Neural progenitor cell (in vitro differentiated cells): ENCODE data around the gene NF1. TPM values are rescaled to one million over a fixed set of nuclear protein-coding genes. Genes with fewer than 3 reads are reported as not detected.

Experiments
- DNase-seq: peaks from one replicate; pipeline ENCODE4 v3.0.0-alpha.2; 2016; ENCODE audit warnings: low spot score
- H2AFZ ChIP-seq: fragments of 200-600 bp; sonication (generic); replicated peaks from 2 replicates; pipeline ENCODE4 v1.6.1; 2016; ENCODE audit warnings: antibody characterized with exemption
- H3F3A ChIP-seq: fragments of 200-600 bp; sonication (generic); 2 replicates; pipeline ENCODE4 v1.6.1; 2016; ENCODE audit warnings: antibody characterized with exemption, low read depth
- H3K27ac ChIP-seq: fragments of 200-600 bp; sonication (generic); 2 replicates; pipeline ENCODE4 v1.5.1; 2016; ENCODE audit warnings: mild to moderate bottlenecking
- H3K27me3 ChIP-seq: fragments of 200-600 bp; sonication (generic); 2 replicates; pipeline ENCODE4 v1.6.1; 2016; ENCODE audit warnings: mild to moderate bottlenecking, moderate library complexity
- H3K36me3 ChIP-seq: fragments of 200-600 bp; sonication (generic); 2 replicates; pipeline ENCODE4 v1.5.1; 2016
- H3K4me1 ChIP-seq: fragments of 200-600 bp; sonication (generic); 2 replicates; pipeline ENCODE4 v1.6.1; 2016; ENCODE audit warnings: mixed run types
- H3K4me2 ChIP-seq: fragments of 200-600 bp; sonication (generic); 2 replicates; pipeline ENCODE4 v1.6.1; 2016
- H3K4me3 ChIP-seq: fragments of 200-600 bp; sonication (generic); 2 replicates; pipeline ENCODE4 v1.5.1; 2016
- H3K79me2 ChIP-seq: fragments of 200-600 bp; sonication (generic); 2 replicates; pipeline ENCODE4 v1.6.1; 2016; ENCODE audit warnings: low read depth
- H3K9ac ChIP-seq: fragments of 200-600 bp; sonication (generic); 2 replicates; pipeline ENCODE4 v1.6.1; 2016
- H3K9me3 ChIP-seq: fragments of 200-600 bp; sonication (generic); 2 replicates; pipeline ENCODE4 v1.5.1; 2016; ENCODE audit warnings: low read depth
- H4K20me1 ChIP-seq: fragments of 200-600 bp; sonication (generic); 2 replicates; pipeline ENCODE4 v1.6.1; 2016; ENCODE audit warnings: low read depth
- H3K27ac Mint-ChIP-seq: 3 replicates; pipeline ENCODE4 v1.8.0; 2021; ENCODE audit warnings: mixed read lengths
- H3K27me3 Mint-ChIP-seq: 2 replicates; pipeline ENCODE4 v1.8.0; 2022; ENCODE audit warnings: low read depth, mild to moderate bottlenecking, inconsistent platforms, moderate library complexity, mixed read lengths; ENCODE audit not compliant: insufficient read depth
- H3K36me3 Mint-ChIP-seq: 3 replicates; pipeline ENCODE4 v1.8.0; 2021; ENCODE audit warnings: mixed read lengths
- H3K4me1 Mint-ChIP-seq: 3 replicates; pipeline ENCODE4 v1.8.0; 2021; ENCODE audit warnings: mixed read lengths
- H3K4me3 Mint-ChIP-seq: 3 replicates; pipeline ENCODE4 v1.8.0; 2021; ENCODE audit warnings: mild to moderate bottlenecking, moderate library complexity, mixed read lengths
- H3K9me3 Mint-ChIP-seq: 3 replicates; pipeline ENCODE4 v1.8.0; 2020; ENCODE audit warnings: mixed read lengths
- EZH2 ChIP-seq: fragments of 200-600 bp; sonication (generic); IDR thresholded peaks from 2 replicates; pipeline ENCODE4 v1.6.1; 2017; ENCODE audit warnings: antibody characterized with exemption, mild to moderate bottlenecking, moderate library complexity
- EZH2phosphoT487 ChIP-seq: fragments of 200-600 bp; sonication (generic); IDR thresholded peaks from 2 replicates; pipeline ENCODE4 v1.6.1; 2017; ENCODE audit warnings: antibody characterized with exemption
- total RNA-seq: library from RNA; depleted of rRNA; stranded (reverse); fragments of >200 nt; gene quantifications from 2 replicates; pipeline ENCODE4 v1.2.3, GENCODE V29; 2015; ENCODE audit warnings: low replicate concordance
- TF ChIP-seq, protein P1 (sequence below): fragments of 200-600 bp; sonication (generic); IDR thresholded peaks from 2 replicates; pipeline ENCODE4 v1.5.1; 2017; ENCODE audit warnings: antibody characterized with exemption, mild to moderate bottlenecking

NF1 gene
- total RNA-seq, 1 donor from 2014 or later: 54.8 TPM

DNA sequence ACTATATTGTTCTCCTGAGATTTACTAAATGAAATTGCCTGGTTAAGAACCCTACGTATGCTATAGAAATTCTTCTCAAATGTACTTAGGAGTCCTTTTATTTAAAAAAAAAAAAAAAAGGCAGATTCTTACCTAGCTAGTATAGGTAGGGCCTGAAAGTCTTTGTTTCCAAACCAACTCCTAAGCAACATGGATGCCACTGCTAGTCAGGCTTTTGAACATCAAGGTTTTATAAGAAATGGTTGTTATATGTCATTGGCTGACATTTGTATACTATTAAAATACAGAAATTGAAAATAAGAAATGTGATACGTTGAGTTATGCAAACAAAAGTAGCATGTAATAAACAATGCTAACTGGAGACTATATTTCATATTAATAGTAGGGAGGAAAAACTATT, 225.5 kb downstream of the NF1 start:
- H3K27me3 Mint-ChIP-seq: no peaks in the 10 kb centered on the region
- Histone ChIP-seq H3K36me3 (no peaks in the 10 kb centered on the region), H3K4me3 (no peak overlapping the region)

DNA sequence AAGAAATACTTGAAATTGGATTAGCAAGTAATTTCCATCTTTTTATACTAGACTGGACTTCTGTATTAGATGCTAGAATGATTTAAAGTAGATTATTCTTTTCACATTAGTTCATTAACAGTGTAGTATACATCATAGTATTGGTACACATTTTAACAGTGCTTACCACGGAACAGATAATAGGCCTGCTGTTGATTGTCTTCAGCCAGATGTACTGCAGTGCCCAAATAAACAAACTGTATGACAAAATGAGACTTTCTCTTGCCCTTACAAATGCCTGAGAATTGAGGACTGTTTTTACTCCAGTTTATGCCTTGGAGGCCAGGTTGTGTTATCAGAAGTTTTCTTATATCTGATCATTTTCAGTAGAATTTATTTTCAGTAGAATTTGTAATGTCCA, 226.0 kb downstream of the NF1 start:
- no peaks in the 10 kb centered on the region for H3K36me3 ChIP-seq
- no peak overlapping the region for H3K4me3 Mint-ChIP-seq
- H3K27me3 ChIP-seq: no peaks in the 10 kb centered on the region
- no peak overlapping the region for H2AFZ ChIP-seq
- TF ChIP-seq EZH2phosphoT487 (no peak), EZH2 (no peak)
- TF ChIP-seq, protein P1, sequence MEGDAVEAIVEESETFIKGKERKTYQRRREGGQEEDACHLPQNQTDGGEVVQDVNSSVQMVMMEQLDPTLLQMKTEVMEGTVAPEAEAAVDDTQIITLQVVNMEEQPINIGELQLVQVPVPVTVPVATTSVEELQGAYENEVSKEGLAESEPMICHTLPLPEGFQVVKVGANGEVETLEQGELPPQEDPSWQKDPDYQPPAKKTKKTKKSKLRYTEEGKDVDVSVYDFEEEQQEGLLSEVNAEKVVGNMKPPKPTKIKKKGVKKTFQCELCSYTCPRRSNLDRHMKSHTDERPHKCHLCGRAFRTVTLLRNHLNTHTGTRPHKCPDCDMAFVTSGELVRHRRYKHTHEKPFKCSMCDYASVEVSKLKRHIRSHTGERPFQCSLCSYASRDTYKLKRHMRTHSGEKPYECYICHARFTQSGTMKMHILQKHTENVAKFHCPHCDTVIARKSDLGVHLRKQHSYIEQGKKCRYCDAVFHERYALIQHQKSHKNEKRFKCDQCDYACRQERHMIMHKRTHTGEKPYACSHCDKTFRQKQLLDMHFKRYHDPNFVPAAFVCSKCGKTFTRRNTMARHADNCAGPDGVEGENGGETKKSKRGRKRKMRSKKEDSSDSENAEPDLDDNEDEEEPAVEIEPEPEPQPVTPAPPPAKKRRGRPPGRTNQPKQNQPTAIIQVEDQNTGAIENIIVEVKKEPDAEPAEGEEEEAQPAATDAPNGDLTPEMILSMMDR: no peak
- H3K9ac ChIP-seq: no peak overlapping the region
- H3K79me2 ChIP-seq: no peaks in the 10 kb centered on the region
- no peaks in the 10 kb centered on the region for H3K4me1 Mint-ChIP-seq
- H3K36me3 Mint-ChIP-seq: peaks cover under 1% of the 10 kb centered on the region
- DNase-seq: no peak
- H4K20me1 ChIP-seq: no peaks in the 10 kb centered on the region
- no peak overlapping the region for H3K4me3 ChIP-seq
- H3K27ac Mint-ChIP-seq: no peak overlapping the region
- H3K27ac ChIP-seq: no peak overlapping the region
- peaks cover 7% of the 10 kb centered on the region for H3K4me1 ChIP-seq
- H3K9me3 ChIP-seq: no peaks in the 10 kb centered on the region
- H3K27me3 Mint-ChIP-seq: no peaks in the 10 kb centered on the region
- H3F3A ChIP-seq: peaks cover 7% of the 10 kb centered on the region
- H3K9me3 Mint-ChIP-seq: no peaks in the 10 kb centered on the region
- H3K4me2 ChIP-seq: no peak overlapping the region

More for the DNA sequence above, 225.5 kb downstream of the NF1 start:
- DNase-seq: no peak
- Histone ChIP-seq H3K27me3 (no peaks in the 10 kb centered on the region), H3F3A (peaks cover 7% of the 10 kb centered on the region), H3K79me2 (no peaks in the 10 kb centered on the region), H3K9ac (no peak overlapping the region), H3K4me2 (no peak overlapping the region), H3K4me1 (peaks cover 7% of the 10 kb centered on the region), H4K20me1 (no peaks in the 10 kb centered on the region), H3K9me3 (no peaks in the 10 kb centered on the region), H2AFZ (no peak overlapping the region), H3K27ac (no peak overlapping the region)
- TF ChIP-seq, protein P1: no peak
- TF ChIP-seq EZH2: no peak
- TF ChIP-seq EZH2phosphoT487: no peak
- Mint-ChIP-seq H3K9me3 (no peaks in the 10 kb centered on the region), H3K4me1 (no peaks in the 10 kb centered on the region), H3K36me3 (no peaks in the 10 kb centered on the region), H3K4me3 (no peak overlapping the region), H3K27ac (no peak overlapping the region)

DNA sequence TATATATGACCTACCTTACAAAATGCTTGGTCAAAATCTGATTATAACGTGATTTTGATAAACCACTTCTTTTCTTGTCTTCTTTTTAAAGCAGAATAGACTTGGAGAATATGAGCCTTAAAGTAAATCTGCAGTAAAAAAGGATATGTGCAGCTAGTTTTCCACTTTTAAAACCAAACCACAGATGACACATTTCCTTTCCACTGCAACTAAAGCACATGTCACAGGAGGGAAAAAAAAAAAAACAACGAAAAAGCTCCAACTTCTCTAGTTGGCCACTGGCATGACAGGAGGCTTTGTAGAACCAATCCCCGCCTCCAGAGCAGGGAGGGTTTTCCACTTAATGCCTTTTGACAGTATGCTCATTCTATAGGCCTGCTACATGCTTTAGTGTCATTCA, 226.7 kb downstream of the NF1 start, which contains the start of gene EVI2A:
TSS of gene EVI2A (minus strand) at position 142 of the 400 bp plus-strand sequence. CDS start 2,609 bp downstream, outside the sequence.
- H3K9ac ChIP-seq: no peak within 1 kb of the TSS
- no peaks in the 10 kb centered on the region for H3K9me3 ChIP-seq
- peak; percentile 3 for DNase-seq
- no peaks in the 10 kb centered on the region for H4K20me1 ChIP-seq
- no peak within 1 kb of the TSS for H3K27ac ChIP-seq
- Mint-ChIP-seq H3K36me3 (peaks cover 4% of the 10 kb centered on the region), H3K4me1 (no peaks in the 10 kb centered on the region), H3K4me3 (no peak within 1 kb of the TSS), H3K27me3 (no peaks in the 10 kb centered on the region), H3K27ac (no peak within 1 kb of the TSS), H3K9me3 (no peaks in the 10 kb centered on the region)
- no peaks in the 10 kb centered on the region for H3K36me3 ChIP-seq
- no peak within 1 kb of the TSS for H2AFZ ChIP-seq
- no peak within 1 kb of the TSS for H3K4me3 ChIP-seq
- no peak within 1 kb of the TSS for H3K4me2 ChIP-seq
- no peaks in the 10 kb centered on the region for H3K79me2 ChIP-seq
- H3K27me3 ChIP-seq: no peaks in the 10 kb centered on the region
- H3F3A ChIP-seq: peaks cover 7% of the 10 kb centered on the region
- peaks cover 7% of the 10 kb centered on the region for H3K4me1 ChIP-seq
- TF ChIP-seq, protein P1: no peak
- TF ChIP-seq EZH2: no peak
- TF ChIP-seq EZH2phosphoT487: no peak
